SJCRH30 (cell line): Measurements from ENCODE around the gene HS6ST3. TPM values are rescaled to one million over a fixed set of nuclear protein-coding genes. Genes with fewer than 3 reads are reported as not detected.

Experiments used
- DNase-seq, 2 experiments: peaks; one replicate each; pipeline ENCODE4 v3.0.0-alpha.2; 2015 to 2020
- H3K27ac ChIP-seq: fragments of 250-450 bp; sonication (Bioruptor Pico); 2 replicates; pipeline ENCODE4 v1.5.1; 2020; ENCODE audit warnings: mild to moderate bottlenecking, moderate library complexity
- H3K27me3 ChIP-seq: fragments of 250-450 bp; sonication (Bioruptor Pico); 2 replicates; pipeline ENCODE4 v1.5.1; 2020; ENCODE audit warnings: mild to moderate bottlenecking, moderate library complexity
- H3K36me3 ChIP-seq: fragments of 250-450 bp; sonication (Bioruptor Pico); 2 replicates; pipeline ENCODE4 v1.5.1; 2020; ENCODE audit warnings: mild to moderate bottlenecking, moderate library complexity
- H3K4me1 ChIP-seq: fragments of 250-450 bp; sonication (Bioruptor Pico); 2 replicates; pipeline ENCODE4 v1.5.1; 2020; ENCODE audit warnings: mild to moderate bottlenecking, moderate library complexity
- H3K4me3 ChIP-seq: fragments of 250-450 bp; sonication (Bioruptor Pico); 2 replicates; pipeline ENCODE4 v1.5.1; 2020; ENCODE audit warnings: mild to moderate bottlenecking, moderate library complexity
- H3K9me3 ChIP-seq: fragments of 250-450 bp; sonication (Bioruptor Pico); replicated peaks from 2 replicates; pipeline ENCODE4 v1.5.1; 2020; ENCODE audit warnings: mild to moderate bottlenecking, moderate library complexity
- total RNA-seq: library from RNA; depleted of rRNA; stranded (reverse); fragments of >200 nt; shearing (Covaris generic); gene quantifications from 2 replicates; pipeline ENCODE4 v1.2.3, GENCODE V29; 2014; rRNA removed

Gene HS6ST3
- total RNA-seq, 1 experiment from 2014 or later, result 0.02 TPM

DNA sequence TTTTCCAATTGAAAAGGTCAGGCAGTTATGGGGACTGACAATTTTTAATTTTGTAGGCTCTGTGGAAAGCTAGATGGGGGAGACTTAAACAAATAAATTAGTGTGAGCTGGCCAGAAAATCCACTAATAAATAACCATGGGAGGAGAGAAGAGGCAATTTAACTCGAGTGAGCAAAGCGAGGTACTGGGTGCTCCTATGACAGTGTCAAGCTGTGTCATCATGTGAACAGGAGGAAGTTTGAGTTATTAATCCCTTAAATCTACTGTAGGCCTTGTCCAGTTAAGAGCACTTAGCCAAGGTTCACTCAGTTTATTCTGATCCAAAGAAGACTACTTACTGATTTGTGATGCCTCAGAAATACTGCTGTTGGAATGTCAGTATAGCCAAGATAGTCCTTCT lies 781.6 kb downstream of the HS6ST3 start:
- Histone ChIP-seq H3K27ac (no peak overlapping the region), H3K27me3 (no peaks in the 10 kb centered on the region), H3K4me3 (no peak overlapping the region), H3K36me3 (no peaks in the 10 kb centered on the region), H3K4me1 (no peaks in the 10 kb centered on the region), H3K9me3 (no peaks in the 10 kb centered on the region)
- DNase-seq, result no peak

DNA sequence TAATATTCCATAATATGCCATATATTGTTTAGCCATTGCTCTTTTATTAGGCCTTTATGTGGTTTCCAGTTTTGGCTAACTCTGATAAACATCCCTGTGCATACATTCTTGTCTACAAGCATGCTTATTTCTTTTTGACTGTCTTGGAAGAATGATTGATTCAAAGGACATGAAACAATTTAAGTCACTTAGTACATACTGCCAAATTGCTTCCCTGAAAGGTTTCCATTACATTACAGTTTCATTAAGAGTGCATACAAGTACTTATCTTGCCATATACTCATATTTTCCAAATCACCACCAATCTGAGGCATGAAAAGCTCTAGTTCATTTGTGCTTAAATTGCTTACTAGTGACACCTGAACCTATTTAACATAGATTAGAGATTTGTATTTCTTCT lies 790.5 kb downstream of the HS6ST3 start:
- no peak overlapping the region for H3K4me3 ChIP-seq
- no peak overlapping the region for H3K27ac ChIP-seq
- H3K4me1 ChIP-seq, result no peaks in the 10 kb centered on the region
- no peak for DNase-seq
- no peaks in the 10 kb centered on the region for H3K9me3 ChIP-seq
- H3K27me3 ChIP-seq, result no peaks in the 10 kb centered on the region
- H3K36me3 ChIP-seq, result no peaks in the 10 kb centered on the region

Other genes starting within 250 kb of the HS6ST3 start
- gene UGGT2, start 36.7 kb upstream of the HS6ST3 start, total RNA-seq, result 27.0 and 34.6 TPM in 2 replicates